IPS-NIHi11 (cell line): Measurements from ENCODE around the gene ATP6V0C.
"Not testable (repeated sequence)": the region's sequence is repeated elsewhere in the genome, so short reads cannot be mapped to it uniquely, and the experiment has no call there.

ENCODE experiments used
- DNase-seq: peaks from one replicate; pipeline ENCODE4 v3.0.0; 2012; ENCODE audit warnings: mixed read lengths, low spot score

Gene ATP6V0C

GRCh38 chr16:2550283-2550878 lies 36.6 kb downstream of the ATP6V0C start:
- not testable (repeated sequence) for DNase-seq

GRCh38 chr16:2551420-2551889 lies 37.7 kb downstream of the ATP6V0C start:
- not testable (repeated sequence) for DNase-seq

- not testable (repeated sequence) for DNase-seq
Measured at GRCh38 chr16:2554709-2555425, 41.1 kb downstream of the ATP6V0C start.

GRCh38 chr16:2557150-2557549 lies 43.4 kb downstream of the ATP6V0C start:
- DNase-seq: not testable (repeated sequence)

GRCh38 chr16:2560131-2560797 lies 46.5 kb downstream of the ATP6V0C start:
- not testable (repeated sequence) for DNase-seq

- not testable (repeated sequence) for DNase-seq
Measured at GRCh38 chr16:2560798-2561133, 47.0 kb downstream of the ATP6V0C start.

GRCh38 chr16:2567506-2567905 lies 53.8 kb downstream of the ATP6V0C start:
- DNase-seq: not testable (repeated sequence)

GRCh38 chr16:2568573-2568972 lies 54.8 kb downstream of the ATP6V0C start:
- DNase-seq: not testable (repeated sequence)
